ENCODE measurements around the gene DNAH1.

DNA sequence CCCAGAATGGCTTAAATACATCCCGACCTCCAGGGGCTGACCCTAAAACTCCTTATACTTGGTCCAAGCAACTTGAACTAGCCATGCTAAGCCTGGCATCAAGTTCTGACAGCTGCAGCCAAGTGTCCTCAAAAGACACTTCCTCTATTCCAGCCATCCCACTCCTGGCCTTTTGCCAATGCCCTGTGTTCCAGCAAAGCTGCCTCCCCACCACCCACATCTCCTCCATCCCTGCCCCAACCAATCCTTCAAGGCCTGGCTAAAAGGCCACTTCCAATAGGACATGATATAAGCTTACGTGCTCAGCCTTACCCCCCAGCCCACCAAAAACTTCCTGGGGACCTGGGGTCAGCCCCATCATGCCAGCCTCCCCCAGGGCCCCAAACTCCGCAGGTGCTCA lies 87.8 kb downstream of the DNAH1 start:
- no peak for TF ChIP-seq POLR2A (IDR thresholded peaks at IDR 0.05)
- TF ChIP-seq CTCF (IDR thresholded peaks at IDR 0.05) = no peak
